ENCODE measurements around the gene IL1A. TPM values are rescaled to one million over a fixed set of nuclear protein-coding genes. Genes with fewer than 3 reads are reported as not detected.

Gene IL1A
- total RNA-seq, 2 experiments from 2014 or later = 0.16 to 0.20 TPM

Other genes starting within 250 kb of the IL1A start
- 10 to 100 TPM; 71.2 to 80.8 TPM for gene POLR1B, start 242.0 kb downstream of the IL1A start, total RNA-seq
- gene CHCHD5, start 199.9 kb downstream of the IL1A start, total RNA-seq = 10 to 100 TPM; 34.9 to 40.5 TPM
- 10 to 100 TPM; 81.8 to 84.6 TPM for gene SLC20A1, start 138.6 kb downstream of the IL1A start, total RNA-seq
- not detected for gene NT5DC4, start 63.5 kb downstream of the IL1A start, total RNA-seq
- gene CKAP2L, start 19.9 kb downstream of the IL1A start, total RNA-seq = 10 to 100 TPM; 24.3 to 25.8 TPM
- not detected for gene IL1B, start 52.3 kb upstream of the IL1A start, total RNA-seq
- not detected for gene IL37, start 126.7 kb upstream of the IL1A start, total RNA-seq
- not detected for gene IL36G, start 193.5 kb upstream of the IL1A start, total RNA-seq
- gene IL36A, start 221.0 kb upstream of the IL1A start, total RNA-seq = not detected